ENCODE results near the gene GOLGA3. TPM values are rescaled to one million over a fixed set of nuclear protein-coding genes. Genes with fewer than 3 reads are reported as not detected.
"Not testable (repeated sequence)": the region's sequence is repeated elsewhere in the genome, so short reads cannot be mapped to it uniquely, and the experiment has no call there.

The GOLGA3 gene
- total RNA-seq, 1 experiment from 2014 or later = 21.3 TPM

DNA sequence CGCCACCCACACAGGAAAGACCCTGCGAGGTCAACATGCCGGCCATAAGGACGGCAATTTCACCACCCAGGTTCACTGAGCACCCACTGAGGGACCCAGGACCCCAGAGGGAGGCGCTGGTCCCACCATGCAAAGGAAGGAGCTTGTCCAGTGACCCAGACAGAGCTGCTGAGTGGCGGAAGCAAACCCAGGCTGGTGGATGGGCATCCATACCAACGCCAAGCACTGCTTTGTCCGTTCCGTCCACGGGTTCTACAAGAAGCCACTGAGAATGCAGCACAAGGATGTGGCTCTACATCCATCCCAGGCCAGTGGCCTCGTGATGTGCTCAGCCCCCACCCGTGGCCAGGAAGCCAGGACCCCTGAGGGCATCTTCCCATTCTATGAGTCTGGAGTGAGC lies 23.8 kb upstream of the GOLGA3 start:
- H3K36me3 ChIP-seq (replicated peaks; ENCODE audit: control insufficient read depth, insufficient read depth, low read length) = peaks cover 13% of the 10 kb centered on the region
- DNase-seq = no peak
- H3K4me3 ChIP-seq (ENCODE audit: insufficient read depth, low read depth, low read length) = no peak overlapping the region
- H3K27me3 ChIP-seq (ENCODE audit: control insufficient read depth, insufficient read depth, low read length) = no peaks in the 10 kb centered on the region

DNA sequence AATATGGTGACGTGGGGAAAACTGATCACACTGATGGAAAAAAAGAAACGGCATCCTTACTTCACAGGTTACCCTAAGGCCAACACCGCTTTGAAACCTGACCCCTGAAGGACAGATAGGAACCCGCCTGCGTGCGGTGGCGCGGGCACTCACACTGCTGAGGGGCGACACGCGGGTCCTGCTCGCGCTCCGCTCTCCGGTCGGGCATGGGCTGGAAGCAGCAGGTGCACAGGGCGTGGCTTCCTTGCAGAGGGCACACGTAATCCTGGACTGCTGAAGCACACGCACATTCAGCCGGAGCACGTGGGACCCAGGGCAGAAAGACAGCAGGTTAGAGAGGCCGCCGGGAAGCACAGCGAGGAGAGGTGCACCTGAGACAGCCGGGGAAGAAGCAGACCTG lies 22.8 kb upstream of the GOLGA3 start:
- H3K27me3 ChIP-seq (ENCODE audit: control insufficient read depth, insufficient read depth, low read length) = no peaks in the 10 kb centered on the region
- no peak overlapping the region for H3K4me3 ChIP-seq (ENCODE audit: insufficient read depth, low read depth, low read length)
- H3K36me3 ChIP-seq (replicated peaks; ENCODE audit: control insufficient read depth, insufficient read depth, low read length) = peaks cover 11% of the 10 kb centered on the region
- no peak for DNase-seq

DNA sequence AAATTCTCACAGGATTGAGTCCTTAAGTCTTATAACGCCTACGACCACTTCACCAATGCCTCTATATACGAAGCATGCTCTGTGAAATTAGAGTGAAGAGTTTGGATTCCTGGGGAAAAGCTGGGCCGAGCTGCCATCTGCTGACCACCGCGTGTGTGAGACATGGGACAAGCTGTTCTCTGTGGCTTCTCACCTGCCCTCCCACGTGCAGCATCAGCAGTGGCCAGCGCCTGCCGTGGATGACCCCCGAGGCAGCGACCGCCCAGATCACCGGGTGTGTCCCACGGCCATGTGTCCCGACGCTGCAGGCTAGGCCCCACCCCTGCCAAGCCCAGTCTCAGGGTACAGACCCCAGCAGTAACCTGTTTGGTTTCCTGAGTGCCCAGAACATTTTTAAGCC lies 21.6 kb upstream of the GOLGA3 start:
- no peak for DNase-seq
- Histone ChIP-seq H3K36me3 (replicated peaks; ENCODE audit: control insufficient read depth, insufficient read depth, low read length) (peaks cover 9% of the 10 kb centered on the region), H3K27me3 (ENCODE audit: control insufficient read depth, insufficient read depth, low read length) (no peaks in the 10 kb centered on the region), H3K4me3 (ENCODE audit: insufficient read depth, low read depth, low read length) (no peak overlapping the region)

DNA sequence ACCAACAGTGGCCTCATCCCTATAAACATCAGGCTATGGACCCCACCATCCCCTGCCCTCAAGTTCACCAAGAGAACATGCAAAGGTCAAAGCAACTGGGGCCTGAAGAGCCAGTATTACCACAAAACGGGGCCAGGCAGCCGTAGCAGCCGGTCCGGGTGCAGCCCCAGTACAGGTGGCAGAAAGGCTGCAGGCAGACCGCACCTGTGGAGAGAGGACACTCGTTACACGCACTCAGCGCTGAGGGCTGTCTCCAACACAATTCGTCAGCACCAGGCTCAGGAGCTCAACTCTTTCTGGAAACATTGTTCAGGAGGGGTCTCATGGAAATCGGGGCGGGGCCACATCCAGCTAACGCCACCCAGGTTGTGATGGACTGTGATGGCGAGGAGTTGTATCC lies 19.9 kb upstream of the GOLGA3 start:
- H3K4me3 ChIP-seq (ENCODE audit: insufficient read depth, low read depth, low read length) = no peak overlapping the region
- no peak for DNase-seq
- no peaks in the 10 kb centered on the region for H3K27me3 ChIP-seq (ENCODE audit: control insufficient read depth, insufficient read depth, low read length)
- peaks cover 7% of the 10 kb centered on the region for H3K36me3 ChIP-seq (replicated peaks; ENCODE audit: control insufficient read depth, insufficient read depth, low read length)

DNA sequence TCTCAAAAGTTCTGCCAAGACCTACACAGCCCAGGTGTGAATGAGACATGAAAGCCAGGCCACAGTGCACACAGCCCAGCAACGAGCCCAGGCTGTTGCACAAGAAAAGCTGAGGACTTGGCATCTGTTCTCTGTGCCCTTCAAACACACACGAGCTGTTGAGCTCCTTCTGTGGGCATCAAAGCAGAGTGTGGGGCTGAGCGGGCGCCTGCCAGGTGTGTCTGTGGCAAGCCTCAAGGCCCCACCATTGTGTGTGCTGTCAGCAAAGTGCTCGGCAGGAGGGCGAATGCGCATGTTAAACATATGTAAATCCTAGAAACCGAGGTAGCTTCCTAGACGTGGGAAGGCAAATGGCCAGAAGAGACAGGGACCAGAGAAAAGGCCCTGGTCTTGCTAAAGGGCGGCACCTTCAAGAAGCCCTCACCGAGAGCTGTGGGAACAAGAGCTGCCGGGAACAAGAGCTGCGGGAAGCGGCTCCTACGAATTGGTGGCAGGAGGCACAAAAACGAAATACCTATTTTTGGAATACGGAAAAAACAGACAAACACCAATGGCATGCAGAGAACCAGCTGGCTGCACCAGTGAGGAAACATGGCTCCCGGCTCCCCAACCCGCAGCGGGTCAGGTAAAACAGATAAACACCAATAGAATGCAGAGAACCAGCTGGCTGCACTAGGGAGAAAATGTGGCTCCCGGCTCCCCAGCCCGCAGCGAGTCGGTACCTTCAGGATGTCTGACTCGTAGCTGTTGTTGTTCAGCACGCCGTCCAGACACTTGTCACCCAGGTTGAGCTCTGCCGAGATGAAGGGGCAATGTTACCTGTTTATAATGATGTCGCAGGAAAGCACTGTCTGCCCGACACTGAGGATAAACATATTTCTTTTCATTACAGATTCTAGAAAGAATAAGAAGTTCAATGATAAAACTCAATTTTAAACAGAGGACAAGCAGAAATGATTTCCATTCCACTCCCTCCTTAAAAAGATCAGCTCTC lies 19.0 kb upstream of the GOLGA3 start:
- no peak overlapping the region for H3K4me3 ChIP-seq (ENCODE audit: insufficient read depth, low read depth, low read length)
- H3K27me3 ChIP-seq (ENCODE audit: control insufficient read depth, insufficient read depth, low read length) = no peaks in the 10 kb centered on the region
- peaks cover 8% of the 10 kb centered on the region for H3K36me3 ChIP-seq (replicated peaks; ENCODE audit: control insufficient read depth, insufficient read depth, low read length)
- peak; percentile 90 for DNase-seq

DNA sequence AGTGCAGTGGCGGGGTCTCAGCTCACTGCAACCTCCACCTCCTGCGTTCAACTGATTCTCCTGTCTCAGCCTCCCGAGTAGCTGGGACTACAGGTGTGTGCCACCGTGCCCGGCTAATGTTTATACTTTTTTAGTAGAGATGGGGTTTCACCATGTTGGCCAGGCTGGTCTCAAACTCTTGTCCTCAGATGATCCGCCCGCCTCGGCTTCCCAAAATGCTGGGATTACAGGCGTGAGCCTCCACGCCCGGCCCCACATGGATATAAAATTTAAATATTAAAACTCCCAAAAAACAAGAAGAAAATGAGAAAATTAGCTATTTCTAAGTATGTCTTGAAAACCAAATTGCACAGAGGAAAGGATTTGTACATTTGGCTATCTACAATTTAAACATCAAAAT lies 16.0 kb upstream of the GOLGA3 start:
- H3K36me3 ChIP-seq (replicated peaks; ENCODE audit: control insufficient read depth, insufficient read depth, low read length); DNase-seq; H3K27me3 ChIP-seq (ENCODE audit: control insufficient read depth, insufficient read depth, low read length); H3K4me3 ChIP-seq (ENCODE audit: insufficient read depth, low read depth, low read length): not testable (repeated sequence)

DNA sequence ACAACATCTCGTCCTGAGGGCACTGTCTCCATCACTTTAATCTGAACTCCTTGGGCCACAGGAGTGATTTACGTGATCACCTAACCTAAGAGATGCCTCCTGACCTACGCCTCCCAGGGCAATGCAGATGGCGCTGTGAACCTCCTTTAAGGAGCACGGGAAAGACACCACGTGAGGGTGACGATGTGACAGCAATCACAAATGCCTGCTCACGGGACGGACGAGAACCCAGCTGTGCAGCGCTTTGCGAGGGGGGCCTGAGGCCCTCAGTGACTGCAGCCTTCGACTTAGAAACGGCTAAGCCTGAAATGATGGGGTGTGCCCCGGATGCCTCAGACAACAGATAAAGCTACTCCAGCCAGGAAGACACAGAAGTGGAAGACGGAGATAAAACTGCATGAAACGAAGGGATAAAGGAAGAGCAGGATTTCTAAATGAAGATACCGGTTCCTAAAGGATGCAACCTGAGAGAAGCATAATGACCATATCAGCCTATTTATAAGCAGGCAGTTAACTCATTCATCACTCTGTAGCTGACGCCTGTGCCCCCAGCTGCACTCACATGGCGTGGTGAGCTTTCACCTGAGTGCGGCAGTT lies 13.9 kb upstream of the GOLGA3 start:
- Histone ChIP-seq H3K4me3 (ENCODE audit: insufficient read depth, low read depth, low read length) (no peak overlapping the region), H3K36me3 (replicated peaks; ENCODE audit: control insufficient read depth, insufficient read depth, low read length) (peaks cover 7% of the 10 kb centered on the region), H3K27me3 (ENCODE audit: control insufficient read depth, insufficient read depth, low read length) (no peaks in the 10 kb centered on the region)
- DNase-seq = no peak

DNA sequence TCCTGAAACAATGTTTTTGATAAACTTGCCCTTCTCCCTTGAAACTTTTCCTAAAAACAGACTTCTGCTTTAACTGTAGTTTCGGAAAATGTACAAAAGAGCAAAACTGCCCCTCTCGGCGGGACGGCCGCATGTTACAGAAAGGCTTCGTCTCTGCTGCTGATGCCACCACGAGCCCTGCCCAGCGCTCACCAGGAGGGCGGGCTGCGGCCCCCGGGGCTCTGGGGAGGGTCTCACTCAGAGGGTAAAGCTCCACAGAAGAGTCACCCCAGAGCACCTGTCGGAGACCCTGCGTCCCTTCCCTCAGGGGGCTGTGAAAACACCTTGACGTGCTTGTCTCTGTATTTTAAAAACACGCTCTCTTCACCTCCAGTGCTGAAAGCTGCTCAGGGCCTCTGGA lies 12.5 kb upstream of the GOLGA3 start:
- Histone ChIP-seq H3K4me3 (ENCODE audit: insufficient read depth, low read depth, low read length) (no peak overlapping the region), H3K36me3 (replicated peaks; ENCODE audit: control insufficient read depth, insufficient read depth, low read length) (peaks cover 7% of the 10 kb centered on the region), H3K27me3 (ENCODE audit: control insufficient read depth, insufficient read depth, low read length) (no peaks in the 10 kb centered on the region)

DNA sequence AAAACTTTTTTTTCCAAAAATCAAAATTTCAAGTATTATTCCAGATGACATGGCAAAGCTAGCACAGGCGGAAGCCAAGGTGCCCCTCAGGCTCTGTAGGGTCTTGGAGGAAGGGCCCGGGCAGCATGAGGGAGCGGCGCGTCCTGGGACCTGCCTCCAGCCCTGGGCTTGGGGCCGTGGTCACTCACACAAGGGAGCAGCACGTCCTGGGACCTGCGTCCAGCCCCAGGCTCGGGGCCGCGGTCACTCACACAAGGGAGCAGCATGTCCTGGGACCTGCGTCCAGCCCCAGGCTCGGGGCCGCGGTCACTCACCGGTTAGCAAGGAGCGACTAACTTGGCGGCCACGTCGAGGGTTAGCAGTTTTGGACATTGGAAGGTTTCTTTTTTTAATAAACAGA lies 11.9 kb upstream of the GOLGA3 start:
- H3K27me3 ChIP-seq (ENCODE audit: control insufficient read depth, insufficient read depth, low read length) = no peaks in the 10 kb centered on the region
- peaks cover 5% of the 10 kb centered on the region for H3K36me3 ChIP-seq (replicated peaks; ENCODE audit: control insufficient read depth, insufficient read depth, low read length)
- no peak for DNase-seq
- no peak overlapping the region for H3K4me3 ChIP-seq (ENCODE audit: insufficient read depth, low read depth, low read length)

More for the DNA sequence above, 12.5 kb upstream of the GOLGA3 start:
- DNase-seq = no peak

DNA sequence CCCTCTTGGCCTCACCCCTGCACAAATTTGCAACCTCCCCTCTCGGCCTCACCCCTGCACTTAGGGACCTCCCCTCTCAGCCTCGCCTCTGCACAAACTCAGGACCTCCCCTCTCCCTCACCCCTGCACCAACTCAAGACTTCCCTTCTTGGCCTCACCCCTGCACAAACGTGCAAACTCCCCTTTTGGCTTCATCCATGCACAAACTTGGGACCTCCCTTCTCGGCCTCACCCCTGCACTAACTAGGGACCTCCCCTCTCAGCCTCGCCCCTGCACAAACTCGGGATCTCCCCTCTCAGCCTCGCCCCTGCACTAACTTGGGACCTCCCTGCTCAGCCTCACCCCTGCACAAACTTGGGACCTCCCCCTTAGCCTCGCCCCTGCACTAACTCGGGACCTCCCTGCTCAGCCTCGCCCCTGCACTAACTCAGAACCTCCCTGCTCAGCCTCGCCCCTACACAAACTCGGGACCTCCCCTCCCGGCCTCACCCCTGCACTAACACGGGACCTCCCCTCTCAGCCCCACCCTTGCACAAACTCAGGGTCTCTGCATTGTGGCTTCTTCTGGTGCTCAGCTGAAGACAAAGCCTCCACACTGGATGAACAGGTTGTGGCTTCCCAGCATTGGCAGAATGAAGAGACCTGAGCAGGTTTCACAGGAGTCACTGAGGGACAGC lies 11.0 kb upstream of the GOLGA3 start:
- H3K27me3 ChIP-seq (ENCODE audit: control insufficient read depth, insufficient read depth, low read length) = no peaks in the 10 kb centered on the region
- no peak overlapping the region for H3K4me3 ChIP-seq (ENCODE audit: insufficient read depth, low read depth, low read length)
- no peak for DNase-seq
- peaks cover 4% of the 10 kb centered on the region for H3K36me3 ChIP-seq (replicated peaks; ENCODE audit: control insufficient read depth, insufficient read depth, low read length)

DNA sequence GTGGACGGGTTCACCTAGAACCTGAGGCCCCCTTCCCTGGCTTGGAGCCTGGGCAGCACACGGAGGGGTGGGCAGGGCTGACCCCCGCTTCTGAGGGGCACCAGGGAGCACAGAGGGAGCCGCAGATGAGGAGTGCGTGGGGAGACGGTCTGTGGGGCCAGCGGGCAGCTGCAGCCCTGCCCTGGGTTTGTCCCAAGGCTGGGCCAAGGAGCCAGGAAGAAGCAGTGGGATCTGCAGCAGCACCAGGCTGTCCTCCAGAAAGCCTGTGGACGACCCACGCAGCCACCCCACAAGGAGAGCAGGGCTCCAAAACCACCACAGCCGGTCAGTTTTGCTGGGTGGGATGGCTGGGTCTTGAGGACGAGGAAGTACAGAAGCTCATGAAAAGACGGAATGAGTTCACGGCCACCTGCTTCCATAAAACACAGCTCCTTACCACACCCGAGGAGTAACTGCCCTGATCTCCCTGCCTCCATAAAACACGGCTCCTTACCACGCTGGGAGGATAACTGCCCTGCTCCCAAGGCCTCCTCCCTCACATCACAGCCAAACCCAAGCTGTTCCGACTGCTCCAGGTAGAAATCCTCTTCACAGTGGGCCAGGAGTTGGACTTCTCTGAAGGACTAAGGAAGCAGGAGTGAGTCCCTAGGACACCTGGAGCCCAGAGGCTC lies 9.9 kb upstream of the GOLGA3 start:
- Histone ChIP-seq H3K27me3 (ENCODE audit: control insufficient read depth, insufficient read depth, low read length) (no peaks in the 10 kb centered on the region), H3K36me3 (replicated peaks; ENCODE audit: control insufficient read depth, insufficient read depth, low read length) (peaks cover 4% of the 10 kb centered on the region)
- DNase-seq = no peak

DNA sequence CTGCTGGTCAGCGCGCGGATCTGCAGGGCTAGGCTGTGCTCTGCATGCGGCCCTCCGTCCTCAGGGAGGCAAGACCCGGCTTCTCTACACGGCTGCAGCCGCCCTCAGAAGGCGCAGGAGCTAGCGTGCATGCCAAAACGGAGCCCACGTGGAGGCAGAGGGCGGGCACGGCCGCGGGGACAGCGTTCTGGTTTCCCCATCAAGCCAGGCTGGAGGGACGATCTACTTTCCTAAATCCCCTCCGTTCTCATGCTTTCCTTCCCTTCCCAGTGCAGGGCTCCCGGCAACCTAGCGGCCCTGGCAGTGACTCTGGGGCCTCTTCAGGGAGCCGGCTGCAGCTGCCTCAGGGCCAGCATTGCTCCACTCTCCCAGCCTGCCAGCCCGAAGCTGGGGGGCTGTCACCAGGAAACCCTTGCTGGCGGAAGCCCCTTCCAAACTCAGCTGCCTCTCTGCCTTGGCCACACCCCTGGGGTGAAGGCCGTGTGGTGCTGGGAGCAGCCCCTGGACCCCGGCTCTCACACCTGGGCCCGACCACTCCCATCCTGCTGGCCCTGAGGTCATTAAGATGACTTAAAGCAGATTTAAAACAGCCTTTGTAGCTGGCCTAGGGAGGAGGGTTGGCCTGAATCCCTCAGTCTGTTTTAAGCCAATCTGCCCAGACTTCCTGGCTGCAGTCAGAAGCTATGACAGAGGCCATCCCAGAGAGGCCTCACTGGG lies 9.2 kb upstream of the GOLGA3 start:
- H3K27me3 ChIP-seq (ENCODE audit: control insufficient read depth, insufficient read depth, low read length) = no peaks in the 10 kb centered on the region
- H3K36me3 ChIP-seq (replicated peaks; ENCODE audit: control insufficient read depth, insufficient read depth, low read length) = peaks cover 4% of the 10 kb centered on the region
- no peak overlapping the region for H3K4me3 ChIP-seq (ENCODE audit: insufficient read depth, low read depth, low read length)
- peak; percentile 64 for DNase-seq

More for the DNA sequence above, 9.9 kb upstream of the GOLGA3 start:
- H3K4me3 ChIP-seq (ENCODE audit: insufficient read depth, low read depth, low read length) = no peak overlapping the region

DNA sequence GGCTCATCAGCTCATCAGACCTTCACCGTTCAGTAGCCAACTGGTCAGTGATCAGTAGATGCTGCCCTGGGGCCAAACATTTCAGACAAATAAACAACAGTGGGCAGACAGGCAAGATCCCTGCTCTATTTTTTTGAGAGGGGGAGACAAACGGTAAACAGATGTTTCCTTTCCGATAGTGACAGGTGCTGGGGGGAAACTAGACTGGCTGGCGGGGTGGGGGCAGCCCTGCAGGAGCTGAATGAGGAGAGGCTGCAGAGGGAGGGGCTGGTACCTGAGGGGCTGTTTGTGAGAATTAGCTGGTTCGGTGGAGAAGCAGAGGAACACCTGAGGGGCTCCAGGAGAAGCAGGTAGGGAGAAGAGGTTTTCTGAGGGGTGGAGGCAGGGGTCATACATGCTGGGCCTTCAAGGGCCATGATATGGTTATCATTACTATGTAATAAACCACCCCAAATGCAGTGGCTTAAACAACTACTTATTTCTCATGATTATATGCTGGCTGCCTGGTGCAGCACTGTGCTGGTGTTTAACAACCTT lies 8.2 kb upstream of the GOLGA3 start:
- no peak for DNase-seq
- H3K4me3 ChIP-seq (ENCODE audit: insufficient read depth, low read depth, low read length) = no peak overlapping the region
- no peaks in the 10 kb centered on the region; the same call in 1 of the 2 replicates for H3K36me3 ChIP-seq (replicated peaks; ENCODE audit: control insufficient read depth, insufficient read depth, low read length)
- H3K27me3 ChIP-seq (ENCODE audit: control insufficient read depth, insufficient read depth, low read length) = no peaks in the 10 kb centered on the region

DNA sequence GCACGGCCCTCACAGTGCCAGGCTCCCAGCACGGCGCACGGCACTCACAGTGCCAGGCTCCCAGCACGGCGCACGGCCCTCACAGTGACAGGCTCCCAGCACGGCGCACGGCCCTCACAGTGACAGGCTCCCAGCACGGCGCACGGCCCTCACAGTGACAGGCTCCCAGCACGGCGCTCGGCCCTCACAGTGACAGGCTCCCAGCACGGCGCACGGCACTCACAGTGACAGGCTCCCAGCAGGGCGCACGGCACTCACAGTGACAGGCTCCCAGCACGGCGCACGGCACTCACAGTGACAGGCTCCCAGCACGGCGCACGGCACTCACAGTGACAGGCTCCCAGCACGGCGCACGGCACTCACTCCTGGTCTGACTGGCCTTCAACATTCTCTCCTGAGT lies 7.6 kb upstream of the GOLGA3 start:
- not testable (repeated sequence) for H3K4me3 ChIP-seq (ENCODE audit: insufficient read depth, low read depth, low read length); H3K36me3 ChIP-seq (replicated peaks; ENCODE audit: control insufficient read depth, insufficient read depth, low read length); H3K27me3 ChIP-seq (ENCODE audit: control insufficient read depth, insufficient read depth, low read length); DNase-seq
